GM23338 (cell line): ENCODE data around the gene DCST1. TPM values are rescaled to one million over a fixed set of nuclear protein-coding genes. Genes with fewer than 3 reads are reported as not detected.

ENCODE experiments used
- ATAC-seq: fragments of 200-7000 bp; cut with Tn5 transposase; 3 replicates; pipeline ENCODE4 v1.9.1; 2020
- DNase-seq: peaks from one replicate; pipeline ENCODE4 v3.0.0-alpha.2; 2015; ENCODE audit warnings: low spot score
- H2AFZ ChIP-seq: fragments of 200-600 bp; sonication (generic); 2 replicates; pipeline ENCODE4 v1.8.0; 2016; ENCODE audit warnings: antibody characterized with exemption, mild to moderate bottlenecking, moderate library complexity
- H3F3A ChIP-seq: fragments of 200-600 bp; sonication (generic); replicated peaks from 2 replicates; pipeline ENCODE4 v1.8.0; 2017; ENCODE audit warnings: antibody characterized with exemption, mixed run types, low read depth
- H3K27ac ChIP-seq: fragments of 200-600 bp; sonication (generic); 2 replicates; pipeline ENCODE4 v1.6.1; 2016; ENCODE audit warnings: low read depth
- H3K27me3 ChIP-seq: fragments of 200-600 bp; sonication (generic); 2 replicates; pipeline ENCODE4 v1.8.0; 2016; ENCODE audit warnings: mild to moderate bottlenecking, mixed run types, moderate library complexity; ENCODE audit not compliant: insufficient read depth
- H3K36me3 ChIP-seq: fragments of 200-600 bp; sonication (generic); 2 replicates; pipeline ENCODE4 v1.8.0; 2016; ENCODE audit warnings: mild to moderate bottlenecking; ENCODE audit not compliant: insufficient read depth
- H3K4me1 ChIP-seq: fragments of 200-600 bp; sonication (generic); 2 replicates; pipeline ENCODE4 v1.8.0; 2016; ENCODE audit warnings: mild to moderate bottlenecking, moderate library complexity; ENCODE audit not compliant: insufficient read depth
- H3K4me2 ChIP-seq: fragments of 200-600 bp; sonication (generic); 2 replicates; pipeline ENCODE4 v1.7.1; 2017; ENCODE audit warnings: mixed run types
- H3K4me3 ChIP-seq: fragments of 200-600 bp; sonication (generic); 2 replicates; pipeline ENCODE4 v1.6.1; 2016; ENCODE audit warnings: mixed run types
- H3K79me2 ChIP-seq: fragments of 200-600 bp; sonication (generic); replicated peaks from 2 replicates; pipeline ENCODE4 v1.8.0; 2017; ENCODE audit warnings: mild to moderate bottlenecking; ENCODE audit not compliant: insufficient read depth
- H3K9me2 ChIP-seq: fragments of 200-600 bp; sonication (generic); 2 replicates; pipeline ENCODE4 v1.8.0; 2017; ENCODE audit not compliant: insufficient read depth
- H4K20me1 ChIP-seq: fragments of 200-600 bp; sonication (generic); replicated peaks from 2 replicates; pipeline ENCODE4 v1.8.0; 2017; ENCODE audit warnings: mild to moderate bottlenecking; ENCODE audit not compliant: insufficient read depth
- H3K27ac Mint-ChIP-seq: 2 replicates; pipeline ENCODE4 v1.8.0; 2020; ENCODE audit warnings: inconsistent platforms, mild to moderate bottlenecking, moderate library complexity, mixed read lengths
- H3K27me3 Mint-ChIP-seq: 3 replicates; pipeline ENCODE4 v1.8.0; 2022; ENCODE audit warnings: low read depth, mild to moderate bottlenecking, moderate library complexity, mixed read lengths, inconsistent platforms; ENCODE audit not compliant: insufficient read depth, poor library complexity
- H3K36me3 Mint-ChIP-seq: 3 replicates; pipeline ENCODE4 v1.8.0; 2021; ENCODE audit warnings: low read depth, mild to moderate bottlenecking, inconsistent platforms, moderate library complexity, mixed read lengths
- H3K4me1 Mint-ChIP-seq: 3 replicates; pipeline ENCODE4 v1.8.0; 2020; ENCODE audit warnings: mild to moderate bottlenecking, inconsistent platforms, mixed read lengths
- H3K4me3 Mint-ChIP-seq: 3 replicates; pipeline ENCODE4 v1.8.0; 2021; ENCODE audit warnings: moderate library complexity, mild to moderate bottlenecking, inconsistent platforms, mixed read lengths
- H3K9me3 Mint-ChIP-seq: 3 replicates; pipeline ENCODE4 v1.8.0; 2020; ENCODE audit warnings: moderate library complexity, mild to moderate bottlenecking, inconsistent platforms, mixed read lengths
- CTCF ChIP-seq, 2 experiments: fragments of 200-600 bp in 1 of 2; sonication (generic) in 1 of 2; conservative IDR thresholded peaks; 2 replicates each; pipeline versions ENCODE4 v1.5.1 to v1.6.1; 2016 to 2017; ENCODE audit warnings: antibody characterized with exemption in 2 of 2, low read depth in 2 of 2, mild to moderate bottlenecking in 2 of 2, moderate library complexity in 1 of 2
- EZH2 ChIP-seq: fragments of 200-600 bp; sonication (generic); IDR thresholded peaks from one replicate; pipeline ENCODE4 v1.8.0; 2017; ENCODE audit warnings: antibody characterized with exemption, mild to moderate bottlenecking, low read depth; ENCODE audit not compliant: unreplicated experiment
- ZNF462 ChIP-seq: fragments of 250-450 bp; sonication (Bioruptor Pico); IDR thresholded peaks from 2 replicates; pipeline ENCODE4 v1.5.0; 2020; ENCODE audit warnings: mild to moderate bottlenecking, moderate library complexity
- polyA plus RNA-seq: library from polyadenylated mRNA; unstranded; fragments of >200 nt; fragmentation: Nextera tagmentation; extraction: Ambion mirVana; gene quantifications from 2 replicates; pipeline ENCODE4 v1.2.1, GENCODE V29; 2016
- total RNA-seq: library from RNA; depleted of rRNA; stranded (reverse); fragments of >200 nt; shearing (Covaris generic); gene quantifications from 2 replicates; pipeline ENCODE4 v1.2.3, GENCODE V29; 2014

DCST1 gene
- total and polyA plus RNA-seq, 2 experiments from 2014 or later: not detected

GRCh38 chr1:155078469-155079209 is 45.0 kb downstream of the DCST1 start, which contains the start of gene EFNA3 (continued):
- no peak for TF ChIP-seq ZNF462 (CRISPR knock-in tag)

GRCh38 chr1:155079210-155079486 is 45.5 kb downstream of the DCST1 start:
- Histone ChIP-seq H3K27ac (no peak overlapping the region), H2AFZ (peak overlapping the region; percentile 59; the same call in 1 of the 2 replicates), H3K4me3 (peak overlapping the region; percentile 83), H4K20me1 (peaks cover 6% of the 10 kb centered on the region; the same call in 1 of the 2 replicates), H3K4me2 (peak overlapping the region; percentile 92), H3K4me1 (peaks cover 22% of the 10 kb centered on the region), H3F3A (peaks cover 18% of the 10 kb centered on the region; the same call in 1 of the 2 replicates), H3K36me3 (no peaks in the 10 kb centered on the region), H3K9me2 (no peaks in the 10 kb centered on the region), H3K27me3 (peaks cover 91% of the 10 kb centered on the region), H3K79me2 (no peaks in the 10 kb centered on the region)
- H3K27me3 Mint-ChIP-seq: peaks cover 68% of the 10 kb centered on the region
- no peak overlapping the region for H3K27ac Mint-ChIP-seq
- ATAC-seq (peak; percentile 1), DNase-seq (no peak)
- no peaks in the 10 kb centered on the region; the same call in 2 of the 3 replicates for H3K36me3 Mint-ChIP-seq
- peak overlapping the region; percentile 80 for H3K4me3 Mint-ChIP-seq
- TF ChIP-seq CTCF (conservative IDR thresholded peaks at IDR 0.05; ENCODE audit: low read depth in 2 of 2) (no peak), EZH2 (peak; percentile 84)
- H3K4me1 Mint-ChIP-seq: peaks cover 30% of the 10 kb centered on the region
- H3K9me3 Mint-ChIP-seq: no peaks in the 10 kb centered on the region
